ENCODE results near the gene TECPR1. TPM values are rescaled to one million over a fixed set of nuclear protein-coding genes. Genes with fewer than 3 reads are reported as not detected.

The TECPR1 gene
- total and polyA plus RNA-seq, 2 of the 4 experiments (the other 2 are of a cell fraction), result 11.5 to 14.7 TPM

DNA sequence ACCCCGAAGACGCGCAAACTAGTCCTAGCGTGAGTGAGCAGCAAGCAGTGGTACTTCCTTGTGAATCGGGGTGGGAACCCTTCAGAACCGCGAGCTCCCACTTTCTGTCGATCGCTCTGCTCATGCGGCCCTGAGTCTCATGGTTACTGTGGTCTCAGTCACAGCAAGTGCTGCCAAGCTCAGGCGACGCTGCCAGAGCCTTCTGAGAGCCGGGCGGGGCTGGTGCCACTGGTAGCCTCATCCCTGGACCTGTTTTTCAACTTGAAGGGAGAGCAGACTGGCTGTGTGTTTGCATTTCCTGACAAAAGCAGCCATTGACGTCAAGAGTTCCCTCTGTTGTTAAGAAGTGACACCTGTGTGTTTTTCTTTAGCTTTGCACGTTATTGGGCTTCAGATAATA, 73.7 kb downstream of the TECPR1 start:
- no peak overlapping the region for H2AK9ac ChIP-seq (replicated peaks; ENCODE audit: low read depth, low read length, poor library complexity)
- H2BK15ac ChIP-seq (ENCODE audit: low read depth, low read length), result no peak overlapping the region
- 97% methylated on average over 7 of the region's 16 CpGs; no CpG with 5 or more reads in 1 of the 2 experiments for WGBS, 2 experiments (ENCODE audit: extremely low coverage in 2 of 2, insufficient read length in 1 of 2)
- DNase-seq (no peak), ATAC-seq (ENCODE audit: low read depth) (no peak)
- no peak overlapping the region for H3K14ac ChIP-seq (replicated peaks; ENCODE audit: low read depth, low read length)
- TF ChIP-seq MXI1 (IDR thresholded peaks at IDR 0.05; ENCODE audit: borderline replicate concordance, low read depth, low read length) (no peak), RCOR1 (IDR thresholded peaks at IDR 0.05; ENCODE audit: insufficient replicate concordance, low read length) (no peak), NFE2L2 (IDR thresholded peaks at IDR 0.05; ENCODE audit: low read depth, low read length) (no peak), FOS (IDR thresholded peaks at IDR 0.05; ENCODE audit: low read depth, low read length) (no peak), RAD21 (IDR thresholded peaks at IDR 0.05; ENCODE audit: low read length) (no peak), BHLHE40 (IDR thresholded peaks at IDR 0.05; ENCODE audit: low read depth, low read length) (no peak)
- TF ChIP-seq, protein P1, sequence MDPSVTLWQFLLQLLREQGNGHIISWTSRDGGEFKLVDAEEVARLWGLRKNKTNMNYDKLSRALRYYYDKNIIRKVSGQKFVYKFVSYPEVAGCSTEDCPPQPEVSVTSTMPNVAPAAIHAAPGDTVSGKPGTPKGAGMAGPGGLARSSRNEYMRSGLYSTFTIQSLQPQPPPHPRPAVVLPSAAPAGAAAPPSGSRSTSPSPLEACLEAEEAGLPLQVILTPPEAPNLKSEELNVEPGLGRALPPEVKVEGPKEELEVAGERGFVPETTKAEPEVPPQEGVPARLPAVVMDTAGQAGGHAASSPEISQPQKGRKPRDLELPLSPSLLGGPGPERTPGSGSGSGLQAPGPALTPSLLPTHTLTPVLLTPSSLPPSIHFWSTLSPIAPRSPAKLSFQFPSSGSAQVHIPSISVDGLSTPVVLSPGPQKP (IDR thresholded peaks at IDR 0.05; ENCODE audit: borderline replicate concordance, low read depth, low read length), result no peak
- TF ChIP-seq, protein P2, sequence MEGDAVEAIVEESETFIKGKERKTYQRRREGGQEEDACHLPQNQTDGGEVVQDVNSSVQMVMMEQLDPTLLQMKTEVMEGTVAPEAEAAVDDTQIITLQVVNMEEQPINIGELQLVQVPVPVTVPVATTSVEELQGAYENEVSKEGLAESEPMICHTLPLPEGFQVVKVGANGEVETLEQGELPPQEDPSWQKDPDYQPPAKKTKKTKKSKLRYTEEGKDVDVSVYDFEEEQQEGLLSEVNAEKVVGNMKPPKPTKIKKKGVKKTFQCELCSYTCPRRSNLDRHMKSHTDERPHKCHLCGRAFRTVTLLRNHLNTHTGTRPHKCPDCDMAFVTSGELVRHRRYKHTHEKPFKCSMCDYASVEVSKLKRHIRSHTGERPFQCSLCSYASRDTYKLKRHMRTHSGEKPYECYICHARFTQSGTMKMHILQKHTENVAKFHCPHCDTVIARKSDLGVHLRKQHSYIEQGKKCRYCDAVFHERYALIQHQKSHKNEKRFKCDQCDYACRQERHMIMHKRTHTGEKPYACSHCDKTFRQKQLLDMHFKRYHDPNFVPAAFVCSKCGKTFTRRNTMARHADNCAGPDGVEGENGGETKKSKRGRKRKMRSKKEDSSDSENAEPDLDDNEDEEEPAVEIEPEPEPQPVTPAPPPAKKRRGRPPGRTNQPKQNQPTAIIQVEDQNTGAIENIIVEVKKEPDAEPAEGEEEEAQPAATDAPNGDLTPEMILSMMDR (conservative IDR thresholded peaks at IDR 0.05; ENCODE audit: low read depth, low read length), result no peak
- H4K8ac ChIP-seq (ENCODE audit: low read depth in 2 of 2, low read length in 2 of 2), result no peak overlapping the region
- no peak overlapping the region for H2AFZ ChIP-seq (replicated peaks; ENCODE audit: low read length, poor library complexity)
- H2AK5ac ChIP-seq (ENCODE audit: low read depth, low read length), result no peak overlapping the region
- H3K18ac ChIP-seq (ENCODE audit: low read depth, low read length), result no peak overlapping the region
- no peak overlapping the region for H3K4me3 ChIP-seq (ENCODE audit: insufficient read depth, low read depth, low read length)
- peaks cover 7% of the 10 kb centered on the region; the same call in 1 of the 2 replicates for H3K36me3 ChIP-seq (ENCODE audit: control insufficient read depth, insufficient read depth, low read length)
- no peaks in the 10 kb centered on the region for H3K27me3 ChIP-seq (ENCODE audit: control insufficient read depth, insufficient read depth, low read length)
- no peak overlapping the region for H2BK120ac ChIP-seq (ENCODE audit: low read depth, low read length)
- peaks cover 6% of the 10 kb centered on the region; the same call in 1 of the 2 replicates for H3K9me1 ChIP-seq (ENCODE audit: insufficient read depth, low read length)
- no peaks in the 10 kb centered on the region for H3K79me1 ChIP-seq (ENCODE audit: low read depth in 1 of 2, low read length in 2 of 2)
- H3K23ac ChIP-seq (ENCODE audit: low read depth, low read length), result no peak overlapping the region
- H3K27ac ChIP-seq (ENCODE audit: insufficient read depth, low read length), result no peak overlapping the region
- no peak overlapping the region for H4K91ac ChIP-seq (ENCODE audit: insufficient read depth, low read depth, low read length)
- H3K56ac ChIP-seq (ENCODE audit: extremely low read depth, insufficient read depth, low read length), result no peak overlapping the region
- H3K9ac ChIP-seq (ENCODE audit: low read depth, low read length), result no peak overlapping the region
- H3K9me3 ChIP-seq (ENCODE audit: control insufficient read depth, insufficient read depth, low read length), result no peaks in the 10 kb centered on the region
- no peak overlapping the region for H2BK20ac ChIP-seq (ENCODE audit: low read depth, low read length)
- dilution Hi-C loops (cut with HindIII; ENCODE audit: low sequenced_read_pairs, unreplicated experiment), result no loop called here
- in situ Hi-C loops (cut with MboI; ENCODE audit: low sequenced_read_pairs), result no loop called here
- H2BK5ac ChIP-seq (ENCODE audit: low read depth, low read length, poor library complexity, severe bottlenecking), result no peak overlapping the region
- no peaks in the 10 kb centered on the region; the same call in 1 of the 2 replicates for H3K4me1 ChIP-seq (ENCODE audit: control insufficient read depth, insufficient read depth, low read length)
- H3K4ac ChIP-seq (ENCODE audit: low read depth, low read length), result no peak overlapping the region
- H3K4me2 ChIP-seq (ENCODE audit: low read depth, low read length), result no peak overlapping the region
- ChIA-PET POLR2A (ENCODE audit: unreplicated experiment) (no interaction called here), CTCF (interaction anchor here (1.9 kb wide), 1 partner anchor 9 kb away, joined by 4 read pairs; no protein-coding TSS in a partner anchor)
- BruUV-seq (replicated peaks), result no TSS peak
- H4K20me1 ChIP-seq (ENCODE audit: insufficient read depth, low read length), result no peaks in the 10 kb centered on the region
- H4K5ac ChIP-seq (ENCODE audit: low read depth, low read length), result no peak overlapping the region
- intact Hi-C loops (cut with micrococcal nuclease), result no loop called here

Measured in IMR-90 (cell line).